MM.1S (cell line): ENCODE data around the gene DDX54.

Experiments used
- EZH2 ChIP-seq: fragments of 300-600 bp; sonication (generic); optimal IDR thresholded peaks from 2 replicates; pipeline ENCODE3; 2017; ENCODE audit warnings: low read depth, mild to moderate bottlenecking, antibody characterized with exemption, low read length, mixed read lengths
- TF ChIP-seq, protein P1 (sequence below): fragments of 300-600 bp; sonication (generic); IDR thresholded peaks from 2 replicates; pipeline ENCODE4 v1.5.1; 2016; ENCODE audit warnings: antibody characterized with exemption, low read length, mixed read lengths

DNA sequence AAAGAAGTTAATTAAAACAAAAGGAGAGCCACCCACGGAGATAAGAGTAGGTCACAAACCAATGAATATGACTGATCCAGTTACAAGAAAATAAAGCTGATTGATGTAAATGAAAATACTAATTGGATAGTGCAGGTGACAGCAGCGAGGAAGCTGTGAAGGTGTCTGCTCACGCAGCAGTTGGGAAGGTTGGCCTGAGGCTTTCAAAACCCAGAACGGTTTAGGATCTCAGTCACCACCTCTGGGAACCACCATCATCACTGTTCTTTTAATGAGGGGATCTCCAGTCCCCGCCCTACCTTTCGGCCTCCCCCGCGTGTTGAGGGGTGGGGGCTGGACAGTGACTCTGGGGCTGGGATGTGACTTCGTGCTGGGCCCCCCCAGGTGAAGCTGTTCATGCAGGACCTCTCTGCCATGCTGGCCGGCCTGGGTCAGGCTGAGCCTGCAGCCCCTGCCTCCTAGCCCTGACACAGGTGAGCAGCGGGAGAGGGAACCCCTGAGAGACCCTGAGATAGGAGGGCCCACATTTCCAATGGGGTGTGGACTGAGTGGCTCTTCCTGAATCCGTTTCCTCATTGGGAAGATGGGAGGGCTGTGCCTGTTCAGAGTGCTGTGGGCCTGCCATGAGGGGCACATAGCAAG is 27.9 kb downstream of the DDX54 start:
- TF ChIP-seq, protein P1, sequence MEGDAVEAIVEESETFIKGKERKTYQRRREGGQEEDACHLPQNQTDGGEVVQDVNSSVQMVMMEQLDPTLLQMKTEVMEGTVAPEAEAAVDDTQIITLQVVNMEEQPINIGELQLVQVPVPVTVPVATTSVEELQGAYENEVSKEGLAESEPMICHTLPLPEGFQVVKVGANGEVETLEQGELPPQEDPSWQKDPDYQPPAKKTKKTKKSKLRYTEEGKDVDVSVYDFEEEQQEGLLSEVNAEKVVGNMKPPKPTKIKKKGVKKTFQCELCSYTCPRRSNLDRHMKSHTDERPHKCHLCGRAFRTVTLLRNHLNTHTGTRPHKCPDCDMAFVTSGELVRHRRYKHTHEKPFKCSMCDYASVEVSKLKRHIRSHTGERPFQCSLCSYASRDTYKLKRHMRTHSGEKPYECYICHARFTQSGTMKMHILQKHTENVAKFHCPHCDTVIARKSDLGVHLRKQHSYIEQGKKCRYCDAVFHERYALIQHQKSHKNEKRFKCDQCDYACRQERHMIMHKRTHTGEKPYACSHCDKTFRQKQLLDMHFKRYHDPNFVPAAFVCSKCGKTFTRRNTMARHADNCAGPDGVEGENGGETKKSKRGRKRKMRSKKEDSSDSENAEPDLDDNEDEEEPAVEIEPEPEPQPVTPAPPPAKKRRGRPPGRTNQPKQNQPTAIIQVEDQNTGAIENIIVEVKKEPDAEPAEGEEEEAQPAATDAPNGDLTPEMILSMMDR, result no peak
- TF ChIP-seq EZH2, result no peak
